ENCODE measurements around the gene EPHB1. TPM values are rescaled to one million over a fixed set of nuclear protein-coding genes. Genes with fewer than 3 reads are reported as not detected.

Gene EPHB1
- total RNA-seq, 1 experiment from 2014 or later = 0.86 TPM

- intact Hi-C loops (cut with micrococcal nuclease) = no loop called here
- Histone ChIP-seq H2AFZ (ENCODE audit: low read depth, low read length, poor library complexity, severe bottlenecking) (no peak overlapping the region), H3K4me3 (replicated peaks in 1 of 2; ENCODE audit: low read depth in 1 of 2, low read length in 2 of 2) (no peak overlapping the region), H3K27ac (ENCODE audit: low read depth, low read length) (no peak overlapping the region), H3K36me3 (ENCODE audit: control insufficient read depth in 1 of 2, insufficient read depth in 2 of 2, low read length in 2 of 2) (no peaks in the 10 kb centered on the region), H3K9ac (ENCODE audit: low read length) (no peak overlapping the region), H3K27me3 (ENCODE audit: insufficient read depth, low read length) (peaks cover 39% of the 10 kb centered on the region), H3K9me2 (ENCODE audit: insufficient read depth) (no peaks in the 10 kb centered on the region), H4K20me1 (ENCODE audit: insufficient read depth) (no peaks in the 10 kb centered on the region), H3K79me2 (ENCODE audit: insufficient read depth, low read length) (no peaks in the 10 kb centered on the region), H3K4me2 (ENCODE audit: low read length) (no peak overlapping the region), H3K4me1 (ENCODE audit: control insufficient read depth in 1 of 2, insufficient read depth in 2 of 2, low read length in 2 of 2) (no peaks in the 10 kb centered on the region), H3K9me3 (ENCODE audit: control insufficient read depth in 1 of 2, insufficient read depth in 1 of 2, low read depth in 1 of 2, low read length in 2 of 2) (no peaks in the 10 kb centered on the region)
- ATAC-seq (no peak), DNase-seq (ENCODE audit: low read depth, low spot score) (no peak)
- no TSS peak for BruUV-seq (replicated peaks)
- ChIA-PET POLR2A (no interaction called here), CTCF (no interaction called here), RAD21 (ENCODE audit: low non-redundant PET in 1 of 2, low total read pairs in 2 of 2, uncharacterized antibody in 2 of 2, unreplicated experiment in 2 of 2) (no interaction called here)
- TF ChIP-seq JUND (IDR thresholded peaks at IDR 0.05) (no peak), RAD21 (IDR thresholded peaks at IDR 0.05; ENCODE audit: low read depth) (no peak), ZFX (IDR thresholded peaks at IDR 0.05) (no peak), CTCF (IDR thresholded peaks at IDR 0.05 in 2 of 3, conservative IDR thresholded peaks at IDR 0.05 in 1 of 3; ENCODE audit: borderline replicate concordance in 1 of 3, insufficient read depth in 1 of 3, low read depth in 2 of 3, low read length in 2 of 3) (no peak), TCF7L2 (IDR thresholded peaks at IDR 0.05; ENCODE audit: borderline replicate concordance, extremely low read depth, insufficient read depth, insufficient read length) (no peak), EZH2phosphoT487 (IDR thresholded peaks at IDR 0.05; ENCODE audit: borderline replicate concordance) (no peak), ELF1 (IDR thresholded peaks at IDR 0.05; ENCODE audit: borderline replicate concordance, low read depth) (no peak), SRF (IDR thresholded peaks at IDR 0.05; ENCODE audit: low read depth) (no peak), EGR1 (IDR thresholded peaks at IDR 0.05; ENCODE audit: low read depth) (no peak), ZBTB33 (IDR thresholded peaks at IDR 0.05; ENCODE audit: extremely low read depth, insufficient replicate concordance, low read length) (no peak), POLR2AphosphoS5 (IDR thresholded peaks at IDR 0.05; ENCODE audit: low read depth, low read length) (no peak), EZH2 (IDR thresholded peaks at IDR 0.05) (no peak), SIN3A (IDR thresholded peaks at IDR 0.05; ENCODE audit: low read depth) (no peak), POLR2A (IDR thresholded peaks at IDR 0.05; ENCODE audit: borderline replicate concordance, extremely low read depth, insufficient read depth, insufficient read length) (no peak), SP1 (IDR thresholded peaks at IDR 0.05; ENCODE audit: low read depth) (no peak), YY1 (IDR thresholded peaks at IDR 0.05; ENCODE audit: extremely low read depth, insufficient replicate concordance, low read depth, low read length) (no peak), ZNF274 (IDR thresholded peaks at IDR 0.05; ENCODE audit: low read depth, low read length) (no peak), FOSL1 (IDR thresholded peaks at IDR 0.05; ENCODE audit: low read depth) (no peak), CEBPB (IDR thresholded peaks at IDR 0.05; ENCODE audit: low read depth) (no peak), MAX (IDR thresholded peaks at IDR 0.05) (no peak)
These were observed 354.9 kb downstream of the EPHB1 start for GRCh38 chr3:135149707-135150681.

Measured in HCT116 (cell line).